Ascending aorta (tissue), 2 donors: ENCODE data around the gene DGKG. TPM values are rescaled to one million over a fixed set of nuclear protein-coding genes. Genes with fewer than 3 reads are reported as not detected.

Experiments
- DNase-seq, 2 donors: peaks; one replicate each; pipeline ENCODE4 v3.0.0-alpha.2; 2019; ENCODE audit warnings: low spot score in 2 of 2
- H3K27ac ChIP-seq, 2 donors: fragments of 200-600 bp; sonication (generic); one replicate each; pipeline ENCODE4 v1.5.1; 2016 to 2017; ENCODE audit warnings: mild to moderate bottlenecking in 1 of 2
- H3K27me3 ChIP-seq: fragments of 200-600 bp; sonication (generic); one replicate; pipeline ENCODE4 v1.5.1; 2017
- H3K36me3 ChIP-seq, 2 donors: fragments of 200-600 bp; sonication (generic); one replicate each; pipeline ENCODE4 v1.5.1; 2016
- H3K4me1 ChIP-seq, 2 donors: fragments of 200-600 bp; sonication (generic); one replicate each; pipeline ENCODE4 v1.5.1; 2016 to 2017; ENCODE audit warnings: mild to moderate bottlenecking in 1 of 2
- H3K4me3 ChIP-seq, 2 donors: fragments of 200-600 bp; sonication (generic); one replicate each; pipeline ENCODE4 v1.5.1; 2016 to 2017; ENCODE audit warnings: mild to moderate bottlenecking in 1 of 2
- H3K9me3 ChIP-seq, 2 donors: fragments of 200-600 bp; sonication (generic); one replicate each; pipeline ENCODE4 v1.5.1; 2016
- intact Hi-C: fragments of 100-400 bp; cut with DNase I; formaldehyde crosslinking; loops from one replicate; pipeline ENCODE4 v1.15.1; 2023
- total RNA-seq: library from RNA; depleted of rRNA; stranded (reverse); fragments of >200 nt; gene quantifications from one replicate; pipeline ENCODE4 v1.1.0, GENCODE V29; 2016
- TF ChIP-seq, protein P1 (sequence below), 3 experiments: fragments of 200-600 bp in 2 of 3; fragments of 450-650 bp in 1 of 3; sonication (generic) in 2 of 3; IDR thresholded peaks; one replicate each; pipeline ENCODE4 v1.5.1; 2016 to 2019; ENCODE audit warnings: antibody characterized with exemption in 3 of 3, mild to moderate bottlenecking in 1 of 3, moderate library complexity in 1 of 3

Gene DGKG
- total RNA-seq, 1 donor from 2014 or later, result 11.1 TPM

DNA sequence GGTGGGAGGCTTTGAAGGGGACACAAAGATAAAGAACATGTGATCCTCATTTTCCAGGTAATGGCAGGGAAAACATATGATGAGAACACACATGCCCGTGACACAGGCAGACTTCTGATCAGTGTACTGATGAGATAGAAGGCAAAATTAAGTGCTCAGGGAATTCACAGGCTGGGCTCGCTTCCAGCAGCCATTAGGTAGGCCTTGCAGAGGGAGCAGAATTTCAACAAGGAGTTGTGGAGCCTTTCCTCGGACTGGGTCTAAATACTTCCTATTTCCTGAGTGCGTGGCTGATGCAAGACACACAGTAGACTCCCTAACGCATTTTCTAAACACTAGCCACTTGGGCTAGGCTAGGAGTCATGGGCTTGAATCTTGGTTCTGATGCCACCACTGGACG lies 179.2 kb downstream of the DGKG start:
- H3K4me3 ChIP-seq, result no peak overlapping the region
- no peaks in the 10 kb centered on the region for H3K4me1 ChIP-seq
- no peaks in the 10 kb centered on the region for H3K27me3 ChIP-seq
- no peaks in the 10 kb centered on the region for H3K36me3 ChIP-seq
- DNase-seq, result no peak
- TF ChIP-seq, protein P1, sequence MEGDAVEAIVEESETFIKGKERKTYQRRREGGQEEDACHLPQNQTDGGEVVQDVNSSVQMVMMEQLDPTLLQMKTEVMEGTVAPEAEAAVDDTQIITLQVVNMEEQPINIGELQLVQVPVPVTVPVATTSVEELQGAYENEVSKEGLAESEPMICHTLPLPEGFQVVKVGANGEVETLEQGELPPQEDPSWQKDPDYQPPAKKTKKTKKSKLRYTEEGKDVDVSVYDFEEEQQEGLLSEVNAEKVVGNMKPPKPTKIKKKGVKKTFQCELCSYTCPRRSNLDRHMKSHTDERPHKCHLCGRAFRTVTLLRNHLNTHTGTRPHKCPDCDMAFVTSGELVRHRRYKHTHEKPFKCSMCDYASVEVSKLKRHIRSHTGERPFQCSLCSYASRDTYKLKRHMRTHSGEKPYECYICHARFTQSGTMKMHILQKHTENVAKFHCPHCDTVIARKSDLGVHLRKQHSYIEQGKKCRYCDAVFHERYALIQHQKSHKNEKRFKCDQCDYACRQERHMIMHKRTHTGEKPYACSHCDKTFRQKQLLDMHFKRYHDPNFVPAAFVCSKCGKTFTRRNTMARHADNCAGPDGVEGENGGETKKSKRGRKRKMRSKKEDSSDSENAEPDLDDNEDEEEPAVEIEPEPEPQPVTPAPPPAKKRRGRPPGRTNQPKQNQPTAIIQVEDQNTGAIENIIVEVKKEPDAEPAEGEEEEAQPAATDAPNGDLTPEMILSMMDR (IDR thresholded peaks at IDR 0.05), result no peak
- H3K27ac ChIP-seq, result no peak overlapping the region
- intact Hi-C loops, result no loop called here
- no peaks in the 10 kb centered on the region for H3K9me3 ChIP-seq

DNA sequence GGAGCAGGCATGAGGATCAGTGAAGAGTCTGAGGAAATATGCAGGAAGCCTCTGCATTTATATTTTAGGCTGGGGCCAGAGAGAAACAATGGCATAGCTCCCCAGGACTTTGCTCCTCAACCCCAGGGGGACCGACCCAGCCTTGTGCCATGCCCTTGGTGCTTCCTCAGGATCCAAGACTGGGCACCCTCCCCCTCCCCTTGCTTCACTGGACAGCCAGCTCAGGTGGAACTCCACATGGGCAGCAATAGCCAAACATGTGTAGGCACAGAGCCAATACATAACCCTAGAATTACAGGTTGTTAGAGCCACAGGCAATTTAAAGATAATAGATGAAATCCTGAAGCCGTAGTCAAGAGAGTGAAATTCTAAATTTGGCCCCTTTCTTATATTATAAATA lies 180.1 kb downstream of the DGKG start:
- H3K4me3 ChIP-seq, result no peak overlapping the region
- no peaks in the 10 kb centered on the region for H3K36me3 ChIP-seq
- no peaks in the 10 kb centered on the region for H3K27me3 ChIP-seq
- TF ChIP-seq, protein P1 (IDR thresholded peaks at IDR 0.05), result no peak
- H3K9me3 ChIP-seq, result no peaks in the 10 kb centered on the region
- no peaks in the 10 kb centered on the region for H3K4me1 ChIP-seq
- intact Hi-C loops, result no loop called here
- DNase-seq, result no peak
- H3K27ac ChIP-seq, result no peak overlapping the region

DNA sequence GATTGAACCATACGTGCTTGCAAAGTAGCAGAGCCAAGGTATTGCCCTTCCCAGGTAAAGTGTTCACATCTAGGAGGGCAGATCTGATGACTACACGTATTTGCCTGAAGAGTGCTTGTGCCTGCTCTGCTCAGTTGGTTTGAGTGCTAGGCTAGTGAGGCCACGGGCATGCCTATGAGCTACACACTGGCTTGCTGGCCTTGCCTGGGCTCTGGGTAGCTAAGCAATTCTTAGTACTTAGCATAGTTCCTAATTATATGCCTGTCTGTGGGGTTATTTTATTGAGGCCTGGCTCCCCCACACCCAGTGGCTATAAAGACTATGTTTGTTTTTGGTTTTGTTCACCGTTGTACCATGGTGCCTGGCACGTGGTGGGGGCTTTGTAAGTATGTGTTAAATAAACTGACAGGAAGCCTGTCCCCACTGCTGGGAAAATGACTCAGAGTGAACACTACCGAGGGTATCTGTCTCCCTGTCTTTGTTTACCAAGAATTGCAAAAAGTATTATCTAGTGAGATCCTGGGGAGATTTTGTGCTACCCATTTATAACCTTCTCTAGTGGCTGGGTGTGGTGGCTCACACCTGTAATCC lies 181.0 kb downstream of the DGKG start:
- intact Hi-C loops, result no loop called here
- no peaks in the 10 kb centered on the region for H3K4me1 ChIP-seq
- H3K4me3 ChIP-seq, result no peak overlapping the region
- no peaks in the 10 kb centered on the region for H3K9me3 ChIP-seq
- no peaks in the 10 kb centered on the region for H3K36me3 ChIP-seq
- H3K27me3 ChIP-seq, result no peaks in the 10 kb centered on the region
- no peak overlapping the region for H3K27ac ChIP-seq
- no peak for DNase-seq
- TF ChIP-seq, protein P1 (IDR thresholded peaks at IDR 0.05), result no peak

DNA sequence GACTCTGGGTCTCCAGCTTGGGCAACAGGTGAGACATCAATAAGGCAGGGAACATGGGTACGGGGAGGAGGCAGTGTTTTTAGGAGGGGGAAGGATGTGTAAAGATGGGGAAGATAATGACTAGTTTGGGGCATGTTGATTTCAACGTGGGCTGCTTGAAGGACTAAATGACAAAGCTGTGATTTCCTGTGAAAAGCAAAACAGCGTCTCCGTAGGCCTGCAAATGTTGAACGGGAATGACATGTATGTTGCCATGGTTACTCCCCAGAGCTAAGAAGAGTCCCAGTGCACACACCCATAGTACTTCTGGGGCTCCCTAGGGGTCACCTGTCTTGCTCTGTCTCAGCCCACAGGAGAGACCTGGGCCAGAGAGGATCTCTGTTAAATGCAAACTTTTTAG lies 181.9 kb downstream of the DGKG start:
- Histone ChIP-seq H3K4me1 (no peaks in the 10 kb centered on the region), H3K9me3 (no peaks in the 10 kb centered on the region), H3K27me3 (no peaks in the 10 kb centered on the region), H3K4me3 (no peak overlapping the region), H3K36me3 (no peaks in the 10 kb centered on the region), H3K27ac (no peak overlapping the region)
- intact Hi-C loops, result no loop called here
- TF ChIP-seq, protein P1 (IDR thresholded peaks at IDR 0.05), result no peak
- DNase-seq, result no peak

DNA sequence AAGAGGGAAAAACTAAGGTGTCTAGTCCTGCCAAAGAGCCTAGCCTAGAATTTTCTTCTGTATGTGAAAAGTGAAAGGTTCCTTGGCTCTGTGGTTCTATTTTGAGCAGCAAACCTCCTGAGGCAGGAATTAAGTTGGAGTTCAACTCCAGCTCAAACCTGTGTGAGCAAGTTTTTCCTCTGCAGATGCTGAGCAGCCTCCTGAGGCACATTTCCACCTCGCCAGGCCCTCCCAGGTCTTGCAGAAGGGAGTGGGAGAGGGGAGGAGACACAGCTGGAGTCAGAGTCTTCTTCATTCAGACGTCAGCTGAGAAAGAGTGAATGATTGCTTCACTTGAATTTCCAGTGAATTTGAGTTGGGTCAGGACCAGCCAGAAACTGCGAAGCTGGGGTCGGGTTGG lies 183.6 kb downstream of the DGKG start:
- H3K36me3 ChIP-seq, result no peaks in the 10 kb centered on the region
- intact Hi-C loops, result no loop called here
- no peaks in the 10 kb centered on the region for H3K9me3 ChIP-seq
- no peaks in the 10 kb centered on the region for H3K4me1 ChIP-seq
- H3K27ac ChIP-seq, result no peak overlapping the region
- H3K27me3 ChIP-seq, result no peaks in the 10 kb centered on the region
- H3K4me3 ChIP-seq, result no peak overlapping the region
- TF ChIP-seq, protein P1 (IDR thresholded peaks at IDR 0.05), result no peak
- no peak for DNase-seq
